Activated T-cell treated with anti-CD3 and anti-CD28 coated beads, Interleukin-2, amount 50 U/mL, for 1 hour (primary cell): Measurements from ENCODE around the gene CALCA.

Experiments
- DNase-seq: peaks from one replicate; pipeline ENCODE4 v3.0.0-alpha.2; 2020

CALCA gene

DNA sequence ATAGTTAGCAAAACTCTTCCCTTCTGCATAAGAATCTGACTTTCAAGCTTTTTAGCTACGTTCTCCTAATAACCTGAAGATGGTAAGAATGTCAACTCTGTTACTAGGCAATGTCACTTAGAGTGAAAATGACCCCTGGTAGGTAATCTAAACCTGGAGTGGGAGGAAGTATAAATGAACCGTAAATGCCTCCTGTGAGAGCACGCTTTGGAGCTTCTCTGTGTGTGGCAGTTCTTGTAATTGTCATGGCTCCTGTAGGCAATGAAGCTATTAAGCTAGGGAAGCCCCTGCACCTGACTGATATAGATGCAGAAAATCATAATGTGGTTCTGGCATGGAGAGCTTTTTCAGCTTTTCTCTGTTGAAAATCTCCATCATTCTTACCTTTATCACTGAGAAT, 29.4 kb downstream of the CALCA start:
- no peak for DNase-seq

DNA sequence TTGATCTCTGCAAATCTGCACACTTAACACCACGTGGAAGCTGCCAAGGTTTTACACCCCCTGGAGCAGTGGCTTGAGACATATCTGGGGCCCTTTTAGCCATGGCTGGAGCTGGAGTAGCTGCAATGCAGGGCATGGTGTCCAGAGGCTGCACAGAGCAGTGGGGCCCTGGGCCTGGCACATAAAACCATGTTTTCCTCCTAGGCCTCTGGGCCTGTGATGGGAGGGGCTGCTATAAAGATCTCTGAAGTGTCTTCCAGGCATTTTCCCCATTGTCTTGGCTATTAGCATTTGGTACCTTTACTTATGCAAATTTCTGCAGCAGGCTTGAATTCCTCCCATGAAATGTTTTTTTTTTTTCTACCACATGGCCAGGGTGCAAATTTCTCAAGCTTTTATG, 33.2 kb downstream of the CALCA start:
- no peak for DNase-seq

DNA sequence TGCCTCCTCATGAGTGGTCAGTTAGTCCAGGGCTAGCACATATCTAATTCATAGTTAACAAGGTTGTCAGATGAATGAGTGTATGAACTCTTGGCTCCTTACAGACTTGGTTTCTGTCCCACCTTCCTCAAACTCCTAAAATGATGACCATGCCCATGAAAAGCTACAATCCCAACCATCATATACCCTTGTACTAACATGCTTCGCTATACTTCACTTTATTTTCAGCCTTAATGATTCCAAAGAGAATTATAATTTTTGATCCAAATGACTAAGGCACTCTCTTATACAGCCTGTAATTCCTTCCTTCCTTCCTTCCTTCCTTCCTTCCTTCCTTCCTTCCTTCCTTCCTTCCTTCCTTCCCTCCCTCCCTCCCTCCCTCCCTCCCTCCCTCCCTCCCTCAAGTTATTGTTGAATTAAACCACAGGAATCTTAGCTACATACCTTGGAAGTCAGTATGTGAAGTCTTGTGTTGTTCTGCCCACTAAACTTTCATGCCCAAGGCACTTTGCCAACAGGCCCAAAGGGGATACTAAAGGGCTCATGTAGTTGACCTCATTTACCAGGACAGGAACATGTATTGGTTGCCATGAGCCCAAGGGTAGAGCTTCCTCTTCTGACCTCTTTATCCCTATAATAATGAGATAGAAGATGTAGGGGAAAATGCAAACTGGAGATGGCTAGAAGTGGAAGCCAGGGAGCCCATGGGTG, 37.4 kb downstream of the CALCA start:
- DNase-seq: no peak

GRCh38 chr11:14932447-14932846, 39.7 kb downstream of the CALCA start:
- no peak for DNase-seq

DNA sequence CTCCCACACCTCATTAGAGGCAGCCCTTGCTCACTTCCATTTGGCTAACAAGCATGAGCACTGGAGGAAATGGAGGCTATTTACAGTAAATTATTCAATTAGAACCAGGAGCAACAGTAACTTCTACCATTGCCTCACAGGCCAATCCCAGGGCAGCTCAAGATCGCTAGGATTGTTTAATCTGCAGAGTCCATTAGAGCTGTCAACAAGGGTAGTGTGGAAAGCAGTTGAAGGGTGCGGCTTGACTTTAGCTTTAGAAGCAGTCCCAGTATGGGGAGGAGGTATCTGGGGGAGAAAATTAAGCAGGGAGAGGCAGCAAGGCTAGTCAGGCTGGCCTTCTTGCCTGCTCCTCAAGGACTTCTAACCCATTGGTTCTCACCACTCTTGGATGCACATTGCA, 41.8 kb downstream of the CALCA start:
- no peak for DNase-seq

DNA sequence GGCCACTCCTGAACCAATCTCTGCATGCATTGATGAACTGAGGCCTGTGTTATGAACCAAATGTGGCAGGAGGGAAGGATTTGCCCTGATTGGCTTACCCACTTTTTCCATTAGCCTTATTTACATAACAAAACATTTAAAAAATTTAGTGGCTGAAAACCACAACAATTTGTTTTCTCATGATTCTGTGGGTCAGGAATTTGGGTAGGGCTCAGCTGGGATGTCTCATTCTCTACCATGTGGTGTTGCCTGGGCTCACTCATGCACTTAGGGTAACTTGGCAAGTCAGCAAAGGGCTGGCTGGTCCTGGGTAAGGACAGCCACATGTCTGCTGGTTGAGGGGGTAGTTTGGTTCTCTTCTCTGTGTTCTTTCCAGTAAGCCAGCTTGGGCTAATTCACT, 45.0 kb downstream of the CALCA start:
- no peak for DNase-seq

- no peak for DNase-seq
Measured at GRCh38 chr11:14924318-14924717, 47.8 kb downstream of the CALCA start.
